GM12801 (cell line): ENCODE results near the gene ROBO4.

ENCODE experiments used
- CTCF ChIP-seq: IDR thresholded peaks from one replicate; pipeline ENCODE4 v1.5.1; 2011; ENCODE audit warnings: control low read depth; ENCODE audit not compliant: insufficient read length; ENCODE audit errors: extremely low read depth

Gene ROBO4

DNA sequence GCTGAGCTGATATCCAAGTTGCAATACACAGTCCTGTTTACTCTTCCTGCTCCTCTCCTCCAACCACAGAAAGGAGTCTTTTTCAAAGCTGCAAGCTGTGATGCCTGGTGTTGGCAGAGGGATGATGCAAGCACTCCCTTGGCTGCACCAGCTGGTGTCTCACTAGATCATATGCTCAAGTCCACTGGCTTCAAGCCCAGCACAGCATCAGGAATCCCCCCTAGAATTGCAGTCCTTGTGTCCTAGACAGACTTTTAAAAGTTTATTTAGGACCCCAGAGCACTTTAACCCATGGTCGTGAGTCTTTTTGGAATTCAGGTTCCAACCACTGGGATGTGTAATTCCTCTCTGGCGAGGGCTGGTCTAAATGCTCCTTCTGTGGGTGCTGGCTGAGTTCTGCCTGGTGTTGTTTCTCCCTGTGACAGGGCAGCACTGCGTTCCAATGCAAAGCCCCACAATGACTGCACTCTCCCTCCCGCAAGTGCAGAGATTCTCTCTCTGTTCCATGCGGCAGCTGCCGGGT is 19.5 kb upstream of the ROBO4 start:
- TF ChIP-seq CTCF: no peak

DNA sequence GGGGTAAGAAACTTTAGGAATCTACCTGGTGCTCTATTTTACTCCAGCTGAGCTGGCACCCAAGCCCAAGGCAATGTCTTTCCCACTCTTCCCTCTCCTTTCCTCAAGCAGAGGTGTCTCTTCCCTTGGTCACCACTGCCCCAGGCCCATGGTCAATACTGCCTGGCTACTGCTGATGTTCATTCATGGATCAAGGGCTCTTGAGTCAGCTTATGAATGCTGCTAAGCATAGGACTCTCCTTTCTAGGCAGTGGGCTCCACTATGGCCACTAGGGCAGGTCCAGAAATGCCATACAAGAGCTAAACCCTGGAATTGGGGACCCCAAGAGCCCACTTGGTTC is 18.7 kb upstream of the ROBO4 start:
- no peak for TF ChIP-seq CTCF

GRCh38 chr11:124915541-124916369 is 18.1 kb upstream of the ROBO4 start:
- TF ChIP-seq CTCF: no peak

DNA sequence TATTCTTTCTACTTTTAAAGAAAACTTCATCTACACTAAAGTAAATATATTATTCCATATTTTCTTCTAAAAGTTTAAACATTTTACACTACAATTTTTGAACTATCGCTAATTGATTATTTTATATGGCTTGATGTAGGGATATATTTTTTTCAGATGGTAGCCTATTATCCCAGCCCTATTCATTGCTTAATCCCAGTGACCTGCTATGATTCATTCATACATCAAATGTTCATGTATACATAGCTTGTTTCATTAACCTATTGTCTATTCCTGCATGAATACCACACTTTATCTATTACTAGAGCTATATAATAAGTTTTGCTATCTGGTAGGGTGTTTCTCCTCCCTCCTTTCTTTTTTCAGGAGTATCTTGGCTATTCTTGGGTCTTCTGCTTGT is 5.0 kb upstream of the ROBO4 start:
- no peak for TF ChIP-seq CTCF

DNA sequence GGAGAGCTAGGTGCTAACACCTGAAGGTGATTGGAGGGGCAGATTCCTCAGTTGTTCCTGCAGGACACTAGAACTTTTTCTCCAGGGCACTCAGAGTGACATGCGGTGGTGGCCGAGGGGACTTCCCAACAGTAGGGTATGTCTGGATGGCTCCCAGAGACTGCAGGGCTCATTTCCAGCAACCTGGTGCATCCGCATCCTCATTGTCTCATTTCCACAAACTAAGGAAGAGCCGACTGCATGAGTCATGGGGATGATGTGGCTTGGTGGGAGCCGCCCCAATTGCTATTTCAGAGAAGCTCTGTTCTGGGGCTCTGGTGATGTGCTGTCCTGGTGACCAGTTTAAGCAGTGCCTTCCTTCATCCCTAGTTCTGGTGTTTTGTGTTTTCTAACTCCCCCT is 2.8 kb upstream of the ROBO4 start:
- TF ChIP-seq CTCF: no peak

DNA sequence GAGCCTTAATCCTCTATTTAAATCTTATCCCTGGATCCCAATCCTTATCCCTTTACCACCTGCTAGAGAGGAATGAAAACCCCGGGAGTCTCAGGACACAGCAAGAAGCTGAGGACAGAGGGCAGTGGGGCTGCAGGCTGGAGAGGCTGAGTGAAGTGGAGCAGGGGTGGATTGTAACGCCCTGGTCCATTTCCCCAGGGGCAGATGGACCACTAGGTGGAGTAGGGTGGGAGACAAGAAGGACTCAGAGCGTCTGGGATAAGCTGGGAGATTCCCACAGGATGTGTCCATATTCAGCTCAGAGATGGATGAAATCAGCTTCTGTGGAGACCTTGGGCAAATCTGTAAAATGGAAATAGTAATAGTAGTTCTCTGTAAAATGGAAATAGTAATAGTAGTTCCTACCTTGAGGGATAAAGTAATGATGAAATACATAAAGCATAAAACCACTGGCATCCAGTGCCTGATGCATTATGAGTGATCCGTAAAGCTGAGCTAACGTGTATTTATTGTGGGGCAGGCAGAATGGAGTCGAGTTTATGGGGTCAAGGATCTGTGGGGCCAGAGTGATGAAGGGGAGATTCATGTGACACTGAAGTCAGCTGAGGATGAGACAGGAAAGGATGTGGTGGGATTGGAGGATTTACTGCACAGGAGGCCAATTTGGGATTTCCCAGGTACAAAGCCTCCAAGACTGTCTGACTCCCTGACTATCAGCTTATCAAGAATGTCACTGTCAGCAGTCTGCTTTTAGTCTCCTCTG is 1.9 kb upstream of the ROBO4 start:
- no peak for TF ChIP-seq CTCF

- no peak for TF ChIP-seq CTCF
Observed at GRCh38 chr11:124898711-124899110, 1.0 kb upstream of the ROBO4 start.
